Ishikawa (cell line): Measurements from ENCODE around the gene SLC29A1.

ENCODE experiments used
- CEBPB ChIP-seq: IDR thresholded peaks from 2 replicates; pipeline ENCODE4 v1.6.1; 2012
- MAX ChIP-seq: IDR thresholded peaks from 2 replicates; pipeline ENCODE4 v1.6.1; 2012
- TEAD4 ChIP-seq: IDR thresholded peaks from 2 replicates; pipeline ENCODE4 v1.6.1; 2012

GRCh38 chr6:44202972-44203750, 20.2 kb upstream of the SLC29A1 start:
- TF ChIP-seq CEBPB = no peak
- no peak for TF ChIP-seq TEAD4
- no peak for TF ChIP-seq MAX
